ENCODE data around the gene FAM240A. TPM values are rescaled to one million over a fixed set of nuclear protein-coding genes. Genes with fewer than 3 reads are reported as not detected.

The FAM240A gene
- total and polyA plus RNA-seq, 8 donors = not detected

DNA sequence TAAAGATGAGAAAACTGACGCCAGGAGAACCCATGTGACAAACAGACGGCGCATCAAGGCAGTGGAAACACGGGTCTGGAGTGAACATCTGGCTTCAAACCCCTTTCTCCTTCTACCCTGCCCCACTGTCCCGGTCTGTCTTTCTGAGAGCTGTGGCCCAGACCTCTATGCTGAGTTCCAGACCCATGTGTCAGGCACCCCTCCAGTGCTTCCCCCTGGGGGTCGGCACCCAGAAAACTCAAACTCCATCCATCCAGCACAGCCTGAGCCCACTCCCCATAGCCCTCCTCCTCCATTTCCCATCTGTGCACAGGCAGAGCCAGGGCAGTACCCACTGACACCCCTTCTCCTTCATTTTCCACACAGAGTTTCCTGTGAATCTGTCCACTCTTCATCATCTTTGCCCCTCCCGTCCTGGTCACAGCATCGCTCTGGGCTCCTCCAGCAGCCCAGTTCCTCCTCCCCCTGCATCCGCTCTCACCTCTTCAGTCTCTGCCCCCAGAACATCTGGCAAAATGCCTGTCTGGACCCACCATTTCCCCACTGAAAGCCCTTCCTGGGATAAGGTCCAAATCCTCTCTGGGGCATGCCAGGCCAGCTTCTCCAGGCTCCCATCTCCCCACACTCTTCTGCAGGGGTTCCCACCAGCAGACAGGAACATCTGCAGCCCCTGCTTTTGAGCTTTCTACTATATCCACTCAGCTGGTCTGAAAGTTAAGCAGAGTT lies 2.9 kb downstream of the FAM240A start:
- peaks cover 0 to 7% (median 5%) of the 10 kb centered on the region in 3 donors for H3K4me1 ChIP-seq
- FAIRE-seq (no peak), DNase-seq (no peak), ATAC-seq (no peak)
- TF ChIP-seq, protein P1, sequence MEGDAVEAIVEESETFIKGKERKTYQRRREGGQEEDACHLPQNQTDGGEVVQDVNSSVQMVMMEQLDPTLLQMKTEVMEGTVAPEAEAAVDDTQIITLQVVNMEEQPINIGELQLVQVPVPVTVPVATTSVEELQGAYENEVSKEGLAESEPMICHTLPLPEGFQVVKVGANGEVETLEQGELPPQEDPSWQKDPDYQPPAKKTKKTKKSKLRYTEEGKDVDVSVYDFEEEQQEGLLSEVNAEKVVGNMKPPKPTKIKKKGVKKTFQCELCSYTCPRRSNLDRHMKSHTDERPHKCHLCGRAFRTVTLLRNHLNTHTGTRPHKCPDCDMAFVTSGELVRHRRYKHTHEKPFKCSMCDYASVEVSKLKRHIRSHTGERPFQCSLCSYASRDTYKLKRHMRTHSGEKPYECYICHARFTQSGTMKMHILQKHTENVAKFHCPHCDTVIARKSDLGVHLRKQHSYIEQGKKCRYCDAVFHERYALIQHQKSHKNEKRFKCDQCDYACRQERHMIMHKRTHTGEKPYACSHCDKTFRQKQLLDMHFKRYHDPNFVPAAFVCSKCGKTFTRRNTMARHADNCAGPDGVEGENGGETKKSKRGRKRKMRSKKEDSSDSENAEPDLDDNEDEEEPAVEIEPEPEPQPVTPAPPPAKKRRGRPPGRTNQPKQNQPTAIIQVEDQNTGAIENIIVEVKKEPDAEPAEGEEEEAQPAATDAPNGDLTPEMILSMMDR (IDR thresholded peaks at IDR 0.05) = no peak
- 82 to 89% methylated on average over 9 of the region's 9 CpGs for WGBS, 2 donors
- H3K36me3 ChIP-seq = no peaks in the 10 kb centered on the region
- H3K9me3 ChIP-seq = no peaks in the 10 kb centered on the region
- intact Hi-C loops (cut with DNase I) = no loop called here
- H3K27ac ChIP-seq = no peak overlapping the region
- H3K4me3 ChIP-seq = no peak overlapping the region
- H3K27me3 ChIP-seq = peaks cover 0 to 4% (median 0%) of the 10 kb centered on the region in 4 donors

DNA sequence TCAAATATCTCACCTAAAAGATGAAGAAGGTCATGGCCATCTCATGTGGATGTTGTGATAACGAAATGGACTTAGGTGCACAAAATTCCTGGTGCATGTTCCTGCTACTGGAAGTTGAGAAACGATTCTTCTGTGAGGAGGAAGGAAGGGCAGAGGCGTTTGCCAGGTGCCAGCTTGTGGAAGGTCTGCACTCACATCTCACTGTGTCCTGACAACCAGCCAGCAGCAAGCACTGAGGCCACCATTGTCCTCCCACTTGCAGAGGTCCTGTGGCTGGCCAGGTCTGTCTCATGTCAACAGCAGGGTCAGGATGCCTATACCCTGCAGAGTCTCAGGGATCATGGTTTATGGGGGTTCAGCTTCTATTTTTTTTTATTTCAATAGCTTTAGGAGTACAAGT lies 3.7 kb downstream of the FAM240A start:
- H3K27me3 ChIP-seq = peaks cover 0 to 4% (median 0%) of the 10 kb centered on the region in 4 donors
- H3K4me3 ChIP-seq = no peak overlapping the region
- H3K4me1 ChIP-seq = peaks cover 0 to 7% (median 5%) of the 10 kb centered on the region in 3 donors
- 40 to 47% methylated on average over 3 of the region's 3 CpGs for WGBS, 2 donors
- DNase-seq (no peak), ATAC-seq (no peak), FAIRE-seq (no peak)
- no peaks in the 10 kb centered on the region for H3K9me3 ChIP-seq
- intact Hi-C loops (cut with DNase I) = no loop called here
- H3K36me3 ChIP-seq = no peaks in the 10 kb centered on the region
- TF ChIP-seq, protein P1 (IDR thresholded peaks at IDR 0.05) = no peak
- no peak overlapping the region for H3K27ac ChIP-seq

DNA sequence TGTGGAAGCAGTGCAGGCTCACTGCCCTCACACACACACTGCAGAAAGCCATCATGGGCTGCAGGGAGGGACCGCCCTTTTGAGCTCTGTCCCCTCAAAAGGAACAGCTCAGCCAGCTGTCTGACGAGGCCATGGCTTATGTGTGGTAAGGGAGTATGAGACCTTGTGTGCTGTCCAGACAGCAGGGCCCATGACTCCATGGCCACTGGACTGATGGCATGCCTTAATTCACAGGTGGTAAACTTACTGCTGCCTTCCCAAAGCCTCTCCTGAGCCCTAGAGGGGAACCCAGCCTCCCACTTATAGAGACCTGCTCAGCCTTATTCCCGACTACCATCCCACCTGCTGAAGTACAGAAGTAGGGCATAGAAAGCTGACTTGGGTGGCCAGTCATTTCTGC lies 5.6 kb downstream of the FAM240A start:
- Histone ChIP-seq H3K4me1 (no peaks in the 10 kb centered on the region), H3K4me3 (no peak overlapping the region), H3K36me3 (no peaks in the 10 kb centered on the region), H3K27ac (no peak overlapping the region), H3K9me3 (no peaks in the 10 kb centered on the region), H3K27me3 (peaks cover 0 to 4% (median 0%) of the 10 kb centered on the region in 4 donors)
- no peak for FAIRE-seq
- DNase-seq = no peak
- intact Hi-C loops (cut with DNase I) = no loop called here
- ATAC-seq = no peak
- TF ChIP-seq, protein P1 (IDR thresholded peaks at IDR 0.05) = no peak
- WGBS, 2 donors = 82 to 98% methylated on average over 3 of the region's 3 CpGs

DNA sequence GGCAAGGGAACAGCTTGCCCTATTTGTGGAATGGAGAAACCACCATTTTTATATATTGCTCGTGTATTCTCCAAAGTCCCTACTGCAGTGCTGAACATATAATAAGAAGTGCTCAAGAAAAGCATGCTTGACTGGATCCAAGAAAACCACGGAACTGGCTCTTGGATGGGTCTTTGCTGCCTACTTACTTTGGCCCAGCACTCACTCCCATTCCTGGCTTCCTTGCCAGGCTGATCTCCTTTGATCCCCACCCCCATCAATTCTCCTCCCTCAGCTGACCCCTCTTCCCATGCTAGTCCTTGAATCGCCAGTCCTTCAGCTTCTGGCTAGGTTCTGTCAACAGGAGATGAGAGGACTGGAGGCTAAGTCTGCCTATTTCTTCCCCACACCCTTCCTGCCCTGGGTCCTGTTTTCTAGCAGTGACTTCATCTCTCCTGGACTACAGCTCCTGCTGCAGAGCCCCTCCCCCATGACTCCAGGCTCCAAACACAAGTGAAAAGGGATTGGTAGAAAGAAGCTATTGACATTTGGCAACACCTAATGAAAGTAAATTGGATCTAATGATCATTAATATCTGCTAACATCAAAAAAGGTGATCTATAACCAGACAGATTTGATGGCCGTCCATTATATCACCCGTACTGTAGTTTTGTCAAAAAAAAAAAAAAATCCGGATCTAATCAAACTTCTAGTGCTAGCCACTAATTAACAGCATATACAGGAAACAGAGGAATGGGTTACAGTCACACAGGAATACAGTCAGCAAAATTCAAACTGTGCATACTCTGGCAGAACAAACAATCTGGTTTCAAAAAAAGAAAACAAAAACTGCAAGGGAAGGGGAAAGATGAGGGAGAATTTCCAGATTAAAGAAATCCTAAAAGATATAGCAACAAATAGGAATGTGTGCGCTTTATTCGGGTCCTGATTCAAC lies 7.8 kb downstream of the FAM240A start:
- ATAC-seq = peak; percentile 55 to 86 (median 66)
- WGBS, 2 donors = 49 to 55% methylated on average over 8 of the region's 8 CpGs

More for the DNA sequence above, 7.8 kb downstream of the FAM240A start:
- H3K27me3 ChIP-seq = peaks cover 0 to 4% (median 0%) of the 10 kb centered on the region in 4 donors
- no peaks in the 10 kb centered on the region for H3K36me3 ChIP-seq
- no peak for FAIRE-seq
- peak in 1 of 6 donors; percentile 50 for DNase-seq
- H3K4me1 ChIP-seq = no peaks in the 10 kb centered on the region
- no peak overlapping the region for H3K4me3 ChIP-seq
- intact Hi-C loops (cut with DNase I) = loop anchor here in 1 of 3 donors (10.0 kb wide), 1 partner anchor 115 kb away; no protein-coding TSS in a partner anchor
- H3K9me3 ChIP-seq = no peaks in the 10 kb centered on the region
- no peak overlapping the region for H3K27ac ChIP-seq
- TF ChIP-seq, protein P1 (IDR thresholded peaks at IDR 0.05) = no peak
